SIG-M5 (cell line): ENCODE data around the gene TSHR.
"Not testable (repeated sequence)": the region's sequence is repeated elsewhere in the genome, so short reads cannot be mapped to it uniquely, and the experiment has no call there.

Source experiments
- DNase-seq: peaks from one replicate; lab custom pipeline; 2025; lab: John Stamatoyannopoulos, UW

The TSHR gene

GRCh38 chr14:80996049-80996901 lies 40.9 kb downstream of the TSHR start:
- DNase-seq = peak; percentile 30

- DNase-seq = no peak
Measured at GRCh38 chr14:81001447-81001846, 46.0 kb downstream of the TSHR start.

DNA sequence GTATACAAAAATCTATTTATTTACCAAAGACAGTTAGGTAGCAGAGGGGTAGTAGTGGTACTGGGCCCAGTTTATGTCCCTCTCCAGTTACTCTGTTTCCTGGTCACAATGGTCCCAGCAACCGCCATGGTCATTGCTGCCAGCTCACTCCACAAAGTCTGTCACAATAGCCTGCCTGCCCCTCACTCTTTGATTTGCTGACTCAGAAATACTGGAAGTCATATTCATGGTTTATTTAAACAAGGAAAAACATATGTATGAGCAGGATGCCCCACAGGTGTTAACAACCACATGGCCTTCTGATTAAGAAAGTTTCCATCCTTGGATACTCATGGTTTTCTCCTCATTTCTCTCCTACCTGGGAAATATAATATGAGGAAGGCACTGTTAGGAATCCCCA lies 49.2 kb downstream of the TSHR start:
- DNase-seq = no peak

DNA sequence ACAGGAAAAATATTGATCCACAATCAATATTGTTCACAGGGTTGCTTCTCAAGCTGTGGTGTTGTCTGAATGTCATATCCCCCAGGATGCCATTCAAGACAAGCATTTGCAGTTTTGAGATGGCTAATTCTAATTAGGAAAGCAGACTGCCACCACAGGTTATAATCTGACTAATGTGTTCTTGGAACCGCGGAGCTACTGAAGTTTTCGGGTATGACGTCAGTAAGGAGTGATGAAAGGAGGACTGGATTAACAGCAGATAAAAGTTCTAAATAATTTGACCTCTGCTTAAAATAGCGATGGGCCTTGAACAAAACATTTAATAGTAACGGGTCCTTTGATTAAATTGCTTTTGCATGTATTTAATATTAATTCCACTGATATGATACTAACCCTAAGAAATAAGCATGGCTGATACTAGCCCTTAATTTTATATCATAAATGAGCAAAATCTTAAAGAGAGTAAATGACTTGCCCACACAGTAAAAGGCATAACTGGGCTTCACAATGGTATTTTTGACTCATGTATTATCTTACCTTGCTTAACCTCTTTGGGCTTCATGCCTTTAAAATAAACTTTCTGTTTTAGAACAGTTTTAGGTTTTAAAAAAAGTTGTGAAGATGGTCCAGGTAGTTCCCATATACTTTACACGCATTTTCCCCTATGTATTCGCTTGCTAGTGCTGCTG lies 50.3 kb downstream of the TSHR start:
- DNase-seq = no peak

DNA sequence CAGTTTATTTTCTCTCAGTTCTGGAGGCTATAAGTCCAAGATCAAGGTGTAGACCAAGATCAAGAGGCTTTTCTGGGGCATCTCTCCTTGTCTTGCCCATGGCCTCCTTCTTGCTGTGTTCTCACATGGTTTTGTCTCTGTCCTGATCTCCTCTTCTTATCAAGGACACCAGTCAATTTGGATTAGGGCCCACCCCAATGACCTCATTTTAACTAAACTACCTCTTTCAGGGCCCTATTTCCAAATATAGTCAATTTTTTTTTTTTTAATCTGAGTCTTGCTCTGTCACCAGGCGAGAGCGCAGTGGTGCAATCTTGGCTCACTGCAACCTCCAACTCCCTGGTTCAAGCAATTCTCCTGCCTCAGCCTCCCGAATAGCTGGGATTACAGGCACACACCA lies 50.8 kb downstream of the TSHR start:
- no peak for DNase-seq

DNA sequence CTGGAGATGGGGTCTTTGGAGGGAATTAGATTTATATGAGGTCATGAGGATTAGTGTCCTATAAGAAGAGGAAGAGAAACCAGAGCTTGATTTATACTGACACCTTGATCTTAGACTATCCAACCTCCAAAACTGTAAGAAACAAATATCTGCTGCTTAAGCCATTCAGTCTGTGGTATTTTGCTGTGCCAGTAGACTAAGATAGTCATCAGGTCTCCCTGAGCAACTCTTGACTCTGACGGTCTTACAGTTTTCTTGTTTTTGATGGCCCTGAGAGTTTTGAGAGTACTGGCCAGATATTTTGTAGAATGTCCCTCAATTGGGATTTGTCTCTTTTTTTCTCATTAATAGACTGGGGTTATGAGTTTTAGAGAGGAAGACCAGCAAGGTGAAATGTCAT lies 51.7 kb downstream of the TSHR start:
- DNase-seq = no peak

- no peak for DNase-seq
Measured at GRCh38 chr14:81009346-81009745, 53.9 kb downstream of the TSHR start.

DNA sequence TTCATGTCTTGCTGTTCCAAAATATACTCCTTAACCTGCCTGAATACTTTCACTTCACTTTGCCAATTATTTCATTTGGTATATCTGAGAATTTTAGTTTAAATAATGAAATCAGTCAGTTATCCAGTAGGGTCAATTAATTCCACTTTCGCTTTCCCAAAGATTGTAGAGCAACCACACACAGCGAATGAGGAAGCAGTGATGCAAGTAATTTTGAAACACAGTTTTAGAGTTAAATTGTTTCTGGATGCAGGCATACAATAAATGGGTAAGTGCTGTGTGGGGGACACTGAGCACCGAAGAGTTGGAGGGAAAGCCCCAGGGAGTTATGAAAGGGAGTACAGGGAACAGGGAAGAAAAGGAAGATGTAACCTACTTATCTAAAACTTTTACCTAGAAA lies 62.8 kb downstream of the TSHR start:
- no peak for DNase-seq

DNA sequence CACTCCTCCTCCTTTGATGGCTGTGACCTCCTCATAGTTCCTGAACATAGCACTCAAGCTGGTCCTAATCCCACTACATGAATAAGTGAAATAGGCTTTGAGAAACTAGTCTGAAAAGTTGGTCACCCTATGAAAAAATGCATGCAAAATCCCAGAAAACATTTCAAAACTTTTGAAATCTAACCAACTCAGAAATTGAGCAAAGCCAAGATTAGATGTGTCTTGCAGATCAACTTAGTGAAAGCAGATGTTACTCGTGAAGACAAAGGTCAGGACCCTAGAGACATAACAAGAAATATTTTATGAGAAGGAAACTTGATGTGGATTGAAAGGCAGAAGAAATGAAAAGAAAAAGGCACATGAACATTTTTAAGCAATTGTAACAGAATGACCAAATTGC lies 63.3 kb downstream of the TSHR start:
- no peak for DNase-seq

GRCh38 chr14:81019113-81019512 lies 63.7 kb downstream of the TSHR start:
- not testable (repeated sequence) for DNase-seq

DNA sequence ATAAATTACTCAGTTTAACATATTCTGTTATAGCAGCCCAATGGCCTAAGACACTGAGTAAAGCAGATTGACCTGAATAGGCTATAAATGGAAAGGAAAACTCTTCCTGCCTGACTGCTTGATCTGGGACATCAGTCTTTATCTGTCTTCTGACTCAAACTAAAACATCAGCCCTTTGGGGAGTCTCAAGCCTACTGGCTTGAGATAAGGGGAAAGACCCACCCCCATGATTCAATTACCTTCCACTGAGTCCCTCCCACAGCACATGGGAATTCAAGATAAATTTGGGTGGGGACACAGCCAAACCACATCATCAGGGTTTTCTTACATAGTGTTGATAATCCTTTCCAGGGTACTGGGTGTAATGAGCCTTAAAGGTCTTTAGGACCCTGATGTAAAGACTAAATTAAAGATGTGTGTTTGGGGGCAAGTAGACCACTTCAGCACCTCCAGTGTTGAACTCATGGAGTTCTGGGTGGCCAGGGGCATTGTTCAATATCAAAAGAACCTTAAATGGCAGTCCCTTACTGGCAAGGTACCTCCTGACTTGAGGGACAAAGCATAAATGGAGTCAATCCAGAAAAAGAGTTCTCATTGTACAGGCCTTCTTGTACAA lies 67.8 kb downstream of the TSHR start:
- no peak for DNase-seq

GRCh38 chr14:81028461-81028860 lies 73.0 kb downstream of the TSHR start:
- no peak for DNase-seq

GRCh38 chr14:81031488-81031887 lies 76.1 kb downstream of the TSHR start:
- DNase-seq = no peak

GRCh38 chr14:81033698-81034240 lies 78.3 kb downstream of the TSHR start:
- peak; percentile 37 for DNase-seq

- no peak for DNase-seq
Measured at GRCh38 chr14:81042438-81042837, 87.0 kb downstream of the TSHR start.

- DNase-seq = no peak
Measured at GRCh38 chr14:81051547-81051946, 96.1 kb downstream of the TSHR start.

- DNase-seq = not testable (repeated sequence)
Measured at GRCh38 chr14:81054057-81054456, 98.6 kb downstream of the TSHR start.

DNA sequence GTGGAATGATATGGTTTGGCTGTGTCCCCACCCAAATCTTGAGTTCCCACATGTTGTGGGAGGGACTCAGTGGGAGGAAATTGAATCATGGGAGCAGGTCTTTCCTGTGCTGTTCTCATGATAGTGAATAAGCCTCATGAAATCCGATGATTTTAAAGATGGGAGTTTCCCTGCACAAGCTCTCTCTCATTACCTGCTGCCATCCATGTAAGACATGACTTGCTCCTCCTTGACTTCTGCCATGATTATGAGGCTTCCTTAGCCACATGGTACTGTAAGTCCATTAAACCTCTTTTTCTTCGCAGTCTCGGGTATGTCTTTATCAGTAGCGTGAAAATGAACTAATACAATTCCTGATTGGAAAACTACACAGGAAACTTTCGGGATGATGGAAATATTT lies 100.5 kb downstream of the TSHR start:
- DNase-seq = no peak

DNA sequence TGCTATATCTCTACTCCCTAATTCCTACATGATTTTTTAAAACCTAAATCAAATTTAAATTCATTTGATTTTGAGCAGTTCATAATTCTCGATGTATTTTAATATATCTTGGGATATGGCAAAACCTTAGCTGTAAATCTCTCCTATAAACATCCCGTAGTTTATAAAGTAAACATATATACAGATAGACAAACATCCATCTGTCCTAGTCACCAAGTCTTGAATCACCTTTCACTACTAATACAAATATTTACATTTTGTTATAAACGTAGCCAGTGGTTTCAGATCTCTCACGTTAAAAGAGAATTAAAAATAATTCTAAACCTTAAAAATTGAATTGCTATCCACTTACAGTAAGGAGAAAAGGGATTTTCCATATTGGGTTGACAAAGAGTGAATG lies 107.0 kb downstream of the TSHR start:
- no peak for DNase-seq

GRCh38 chr14:81062816-81063215 lies 107.4 kb downstream of the TSHR start:
- DNase-seq = no peak

GRCh38 chr14:81066672-81067071 lies 111.3 kb downstream of the TSHR start:
- no peak for DNase-seq

GRCh38 chr14:81067156-81067555 lies 111.7 kb downstream of the TSHR start:
- no peak for DNase-seq
